Ecto neural progenitor cell (in vitro differentiated cells): Measurements from ENCODE around the gene MYO1E.
"Not testable (repeated sequence)": the region's sequence is repeated elsewhere in the genome, so short reads cannot be mapped to it uniquely, and the experiment has no call there.

Experiments
- DNase-seq: peaks from one replicate; pipeline ENCODE4 v3.0.0-alpha.2; 2018; ENCODE audit warnings: low spot score

MYO1E gene

DNA sequence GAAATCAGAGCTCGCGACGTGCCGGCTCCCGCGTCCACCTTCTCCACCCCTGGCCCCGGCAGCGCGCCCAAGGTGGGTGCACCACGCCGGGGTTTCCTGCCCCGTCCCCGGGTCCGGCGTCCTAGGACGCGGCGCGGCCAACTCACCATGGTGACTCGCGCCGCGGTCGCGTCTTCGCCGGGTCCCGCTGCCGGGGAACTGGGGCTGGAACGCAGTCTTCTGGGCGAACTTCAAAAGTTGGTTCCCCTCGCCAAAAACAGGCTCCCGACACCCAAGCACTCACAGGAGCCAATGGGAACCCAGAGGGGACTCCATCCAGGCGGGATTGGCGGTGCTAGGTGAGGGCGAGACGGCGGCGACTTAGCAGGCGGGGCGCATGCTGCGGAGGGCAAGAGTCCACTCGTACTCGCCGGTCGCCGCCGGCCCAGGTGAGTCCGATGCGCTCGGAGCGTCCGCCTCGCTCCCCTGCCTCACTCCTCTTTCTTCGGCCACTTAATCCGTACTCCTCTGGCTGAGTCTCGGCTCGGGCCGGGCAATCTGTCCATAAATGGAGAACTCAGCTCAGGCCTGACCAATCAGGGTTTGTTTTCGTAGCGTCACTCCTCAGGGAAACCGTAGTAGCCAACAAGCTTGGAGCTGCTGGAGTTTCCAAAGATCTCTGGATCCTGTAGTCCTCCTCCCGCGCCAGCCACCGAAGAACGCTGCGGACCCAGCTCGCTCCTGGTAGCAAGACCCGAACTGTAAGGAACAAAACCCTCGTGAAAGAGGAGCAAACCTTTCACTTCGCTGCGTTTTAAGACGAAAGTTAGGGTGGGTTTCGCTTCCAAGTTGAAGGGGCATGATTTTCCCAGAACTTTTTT lies at the start of gene MYO1E:
MYO1E (minus strand) TSS at position 520 of the 860 bp plus-strand sequence; CDS start at position 149, 371 bp downstream.
- peak; percentile 92 for DNase-seq

GRCh38 chr15:59420986-59421618 lies 48.4 kb upstream of the MYO1E start:
- DNase-seq: peak; percentile 51

- no peak for DNase-seq
These were observed 47.4 kb upstream of the MYO1E start for GRCh38 chr15:59420108-59420507.

DNA sequence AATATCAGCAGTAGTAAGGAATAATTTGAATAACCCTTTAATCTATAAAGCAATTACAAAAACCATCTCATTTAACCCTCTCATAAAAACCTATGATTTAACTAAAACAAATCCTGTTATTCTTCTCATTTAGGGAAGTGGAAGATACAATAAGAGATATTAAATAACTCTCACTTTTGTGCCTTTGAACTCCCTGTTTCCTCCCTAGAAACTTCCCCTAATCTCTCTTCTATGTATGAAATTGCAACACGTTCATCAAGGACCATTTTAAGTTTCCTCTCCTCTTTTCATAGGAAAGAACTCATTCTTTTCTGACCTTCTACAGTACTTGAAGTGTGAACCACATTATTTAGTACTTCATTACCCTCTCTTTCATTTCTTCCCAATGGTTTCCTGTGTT lies 46.5 kb upstream of the MYO1E start:
- DNase-seq: no peak

- DNase-seq: no peak
These were observed 44.1 kb upstream of the MYO1E start for GRCh38 chr15:59416816-59417215.

- DNase-seq: no peak
These were observed 40.9 kb upstream of the MYO1E start for GRCh38 chr15:59413577-59413976.

- no peak for DNase-seq
These were observed 37.8 kb upstream of the MYO1E start for GRCh38 chr15:59410391-59410896.

DNA sequence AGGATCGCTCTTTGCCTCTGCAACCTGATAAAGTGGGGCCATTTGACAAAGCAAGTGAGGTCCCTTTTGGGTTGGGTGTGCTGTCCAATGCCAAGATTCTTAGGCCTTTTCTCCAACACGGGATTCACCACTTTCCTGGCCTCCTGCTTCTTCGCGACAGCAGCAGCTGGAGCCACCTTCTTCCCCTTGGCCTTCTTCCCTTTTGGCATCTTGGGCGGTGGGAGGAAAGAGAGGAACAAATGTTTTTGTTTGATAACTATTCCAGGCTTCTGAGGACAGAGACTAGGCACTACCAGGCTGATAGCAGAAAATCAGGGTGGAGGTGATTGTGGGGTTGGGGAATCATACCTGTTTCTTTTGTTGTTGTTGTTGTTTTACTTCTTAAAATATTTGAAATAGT lies 35.3 kb upstream of the MYO1E start:
- no peak for DNase-seq

- DNase-seq: no peak
These were observed 33.8 kb upstream of the MYO1E start for GRCh38 chr15:59406446-59406845.

DNA sequence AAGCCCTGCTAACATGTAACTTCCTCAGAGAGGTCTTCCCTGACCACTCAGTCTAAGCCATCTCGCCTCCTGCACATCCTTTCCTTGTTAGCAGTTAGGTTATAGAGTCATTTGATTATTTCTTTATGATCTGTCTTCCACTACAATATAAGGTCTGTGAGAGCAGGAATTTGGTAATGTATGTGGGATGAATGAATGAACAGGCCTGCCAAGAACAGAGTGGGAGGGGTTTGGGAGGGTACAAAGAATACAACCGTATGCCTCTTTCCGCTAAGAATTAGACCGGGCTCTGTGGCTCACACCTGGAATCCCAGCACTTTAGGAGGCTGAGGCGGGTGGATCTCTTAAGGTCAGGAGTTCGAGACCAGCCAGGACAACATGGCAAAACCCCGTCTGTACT lies 32.4 kb upstream of the MYO1E start:
- DNase-seq: no peak

- DNase-seq: no peak
These were observed 29.3 kb upstream of the MYO1E start for GRCh38 chr15:59401824-59402569.

GRCh38 chr15:59401051-59401823 lies 28.6 kb upstream of the MYO1E start:
- DNase-seq: not testable (repeated sequence)

DNA sequence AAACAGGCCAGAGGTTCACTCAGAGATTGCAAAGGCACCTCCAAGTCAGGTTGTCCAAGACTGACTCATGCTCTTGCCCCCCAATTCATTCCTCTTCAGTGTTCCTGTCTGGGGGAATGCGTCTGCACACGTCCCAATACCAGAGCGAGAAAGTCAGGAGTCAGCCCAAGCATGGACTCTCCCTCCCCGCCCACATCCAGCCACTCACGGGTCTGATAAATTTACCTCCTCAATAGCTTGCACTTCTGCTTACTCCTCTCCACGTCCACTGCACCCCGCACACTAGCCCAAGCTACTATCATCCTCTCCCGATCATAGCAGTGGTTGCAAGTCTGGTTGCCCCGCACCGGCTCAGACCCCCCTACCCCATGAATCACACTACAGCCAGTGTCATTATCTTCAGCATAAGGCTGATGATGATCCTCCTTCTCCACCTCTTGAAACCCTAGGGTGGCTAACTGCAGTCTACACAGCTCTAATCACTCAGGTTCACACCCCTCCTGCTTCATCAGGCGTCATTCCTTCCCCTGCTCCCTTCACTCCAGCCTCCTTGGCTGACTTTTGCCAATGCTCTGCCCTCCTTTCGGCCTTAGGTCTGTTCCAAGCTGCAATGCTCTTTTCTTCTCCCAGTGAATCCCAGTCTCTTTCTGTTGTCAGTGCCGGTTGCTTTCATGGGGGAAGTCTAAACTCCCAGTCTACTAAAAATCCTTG lies 27.6 kb upstream of the MYO1E start:
- DNase-seq: no peak

DNA sequence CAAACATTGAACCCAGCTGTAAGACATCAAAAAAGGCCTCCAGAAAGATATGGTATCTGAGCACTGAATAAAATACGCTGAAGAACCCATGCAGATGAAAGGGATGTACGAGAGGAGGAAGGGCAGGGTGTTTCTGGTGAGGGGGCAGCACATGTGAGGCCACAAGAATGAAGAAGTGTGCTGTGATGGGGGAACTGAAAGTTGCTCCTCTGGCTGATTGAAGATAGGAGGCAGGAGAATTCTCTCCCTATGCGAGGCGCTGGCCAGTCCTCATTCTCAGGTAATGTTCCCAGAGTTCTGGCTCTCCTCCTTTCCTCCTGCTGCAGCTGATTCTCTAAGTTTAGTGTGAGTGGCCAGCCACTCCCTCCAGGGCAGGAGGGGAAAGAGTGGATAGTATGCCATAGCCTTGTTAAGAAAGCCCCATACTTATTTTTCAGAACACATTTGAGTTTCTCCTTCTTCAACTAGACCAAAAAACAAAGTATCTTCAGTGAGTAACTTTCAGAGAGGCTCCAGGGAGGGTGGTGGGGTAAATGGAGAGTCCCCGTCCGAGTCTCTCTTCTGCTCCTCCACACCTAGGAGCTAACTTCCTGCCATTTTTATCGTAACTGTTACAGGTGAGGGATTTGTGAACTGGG lies 26.9 kb upstream of the MYO1E start:
- no peak for DNase-seq

- DNase-seq: no peak
These were observed 25.5 kb upstream of the MYO1E start for GRCh38 chr15:59398220-59398619.

DNA sequence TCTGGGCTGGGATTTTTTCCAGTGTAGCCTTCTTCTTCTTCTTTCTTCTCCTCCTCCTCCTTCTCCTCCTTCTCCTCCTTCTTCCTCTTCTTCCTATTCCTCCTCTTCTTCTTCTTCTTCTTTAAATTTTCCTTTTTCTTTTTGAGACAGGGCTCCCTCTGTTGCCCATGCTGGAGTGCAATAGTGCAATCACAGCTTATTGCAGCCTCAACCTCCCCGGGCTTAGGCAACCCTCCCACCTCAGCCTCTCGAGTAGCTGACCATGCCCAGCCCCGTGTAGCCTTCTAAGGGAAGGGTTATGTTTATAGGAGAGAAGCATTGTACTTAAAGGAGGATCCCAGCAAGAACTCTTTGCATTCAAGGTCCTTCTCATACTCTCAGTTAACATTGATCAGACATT lies 24.0 kb upstream of the MYO1E start:
- DNase-seq: no peak

GRCh38 chr15:59396211-59396610 lies 23.5 kb upstream of the MYO1E start:
- DNase-seq: no peak

- no peak for DNase-seq
These were observed 21.5 kb upstream of the MYO1E start for GRCh38 chr15:59394166-59394661.

DNA sequence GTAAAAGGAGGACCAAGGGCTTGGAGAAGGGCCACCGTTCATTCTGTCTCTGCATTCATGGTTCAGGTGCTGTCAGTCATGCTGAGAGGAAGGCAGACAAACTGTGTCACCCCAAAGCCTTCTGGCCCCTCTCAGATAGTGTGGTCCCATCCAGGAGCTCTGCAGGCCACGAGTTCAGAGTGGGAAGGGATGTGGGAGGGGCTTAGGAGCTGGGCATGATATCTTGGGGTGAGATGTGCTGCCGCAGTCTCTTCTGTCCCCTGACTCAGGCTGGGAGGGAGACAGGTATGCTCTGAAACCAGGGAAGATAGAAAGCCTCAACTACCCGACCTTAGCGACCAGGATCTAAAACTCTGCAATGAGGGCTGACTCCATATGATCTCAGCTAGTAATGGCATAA lies 19.6 kb upstream of the MYO1E start:
- no peak for DNase-seq

DNA sequence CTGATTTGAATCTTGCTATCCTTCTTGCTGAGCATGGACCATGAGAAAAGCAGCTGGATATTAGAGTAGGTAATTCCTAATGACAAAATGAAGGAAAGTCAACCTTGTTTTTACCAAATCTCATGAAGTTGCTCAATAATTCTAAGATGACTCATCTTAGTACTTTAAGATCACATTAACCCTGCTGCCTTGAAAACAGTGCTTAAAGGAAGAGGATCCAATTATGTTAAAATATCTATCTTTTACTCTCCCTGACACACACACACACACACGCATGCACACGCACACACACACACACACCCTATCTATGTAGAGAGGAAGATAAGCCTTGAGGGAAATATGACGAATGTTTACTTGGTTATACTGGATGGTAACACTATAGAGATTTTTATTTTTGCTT lies 16.0 kb upstream of the MYO1E start:
- DNase-seq: no peak
